ENCODE data around the gene GABRB3.

DNA sequence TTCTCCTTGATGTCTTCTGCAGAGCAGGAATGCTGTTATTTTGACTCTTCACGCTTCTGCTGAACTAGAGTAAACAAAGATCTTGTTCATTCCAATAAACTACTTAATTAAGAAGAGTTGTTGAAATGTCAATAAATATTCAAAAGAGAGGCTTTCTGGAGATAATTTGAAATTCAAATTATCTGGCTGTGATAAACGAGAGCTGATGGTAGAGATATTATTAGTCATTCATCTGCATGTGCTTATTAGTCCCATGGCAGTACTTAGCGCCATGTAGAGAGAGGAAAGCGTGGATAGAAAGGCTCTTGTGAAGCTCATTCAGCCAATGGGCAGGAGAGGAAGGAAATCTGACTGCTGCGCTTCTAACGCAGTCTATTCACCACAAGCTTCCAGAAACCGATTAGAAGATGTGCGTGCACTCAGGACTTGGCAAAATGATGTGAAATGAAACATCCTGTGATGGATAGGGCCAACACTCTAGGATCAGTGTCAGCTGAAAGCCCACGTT lies 251.1 kb downstream of the GABRB3 start:
- TF ChIP-seq, protein P1, sequence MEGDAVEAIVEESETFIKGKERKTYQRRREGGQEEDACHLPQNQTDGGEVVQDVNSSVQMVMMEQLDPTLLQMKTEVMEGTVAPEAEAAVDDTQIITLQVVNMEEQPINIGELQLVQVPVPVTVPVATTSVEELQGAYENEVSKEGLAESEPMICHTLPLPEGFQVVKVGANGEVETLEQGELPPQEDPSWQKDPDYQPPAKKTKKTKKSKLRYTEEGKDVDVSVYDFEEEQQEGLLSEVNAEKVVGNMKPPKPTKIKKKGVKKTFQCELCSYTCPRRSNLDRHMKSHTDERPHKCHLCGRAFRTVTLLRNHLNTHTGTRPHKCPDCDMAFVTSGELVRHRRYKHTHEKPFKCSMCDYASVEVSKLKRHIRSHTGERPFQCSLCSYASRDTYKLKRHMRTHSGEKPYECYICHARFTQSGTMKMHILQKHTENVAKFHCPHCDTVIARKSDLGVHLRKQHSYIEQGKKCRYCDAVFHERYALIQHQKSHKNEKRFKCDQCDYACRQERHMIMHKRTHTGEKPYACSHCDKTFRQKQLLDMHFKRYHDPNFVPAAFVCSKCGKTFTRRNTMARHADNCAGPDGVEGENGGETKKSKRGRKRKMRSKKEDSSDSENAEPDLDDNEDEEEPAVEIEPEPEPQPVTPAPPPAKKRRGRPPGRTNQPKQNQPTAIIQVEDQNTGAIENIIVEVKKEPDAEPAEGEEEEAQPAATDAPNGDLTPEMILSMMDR (IDR thresholded peaks at IDR 0.05): no peak
- TF ChIP-seq EZH2 (IDR thresholded peaks at IDR 0.05): no peak

Data from neural progenitor cell (in vitro differentiated cells).